SIG-M5 (cell line): Measurements from ENCODE around the gene DNAH6.
"Not testable (repeated sequence)": the region's sequence is repeated elsewhere in the genome, so short reads cannot be mapped to it uniquely, and the experiment has no call there.

Experiments
- DNase-seq: peaks from one replicate; lab custom pipeline; 2025; lab: John Stamatoyannopoulos, UW

Gene DNAH6

GRCh38 chr2:84516234-84516986, at the start of gene DNAH6:
TSS of gene DNAH6 (plus strand) at chr2:84516498. CDS start at chr2:84517827, 1,329 bp downstream.
- DNase-seq = no peak

GRCh38 chr2:84467389-84467788, 48.9 kb upstream of the DNAH6 start:
- DNase-seq = no peak

GRCh38 chr2:84472423-84472822, 43.9 kb upstream of the DNAH6 start:
- DNase-seq = not testable (repeated sequence)

GRCh38 chr2:84472856-84473565, 43.3 kb upstream of the DNAH6 start:
- no peak for DNase-seq

GRCh38 chr2:84474176-84474575, 42.1 kb upstream of the DNAH6 start:
- DNase-seq = no peak

GRCh38 chr2:84477886-84478285, 38.4 kb upstream of the DNAH6 start:
- DNase-seq = no peak

- DNase-seq = no peak
These were observed 37.4 kb upstream of the DNAH6 start for GRCh38 chr2:84478867-84479266.

- no peak for DNase-seq
These were observed 34.6 kb upstream of the DNAH6 start for GRCh38 chr2:84481702-84482101.

GRCh38 chr2:84482603-84483002, 33.7 kb upstream of the DNAH6 start:
- no peak for DNase-seq

- DNase-seq = no peak
These were observed 33.0 kb upstream of the DNAH6 start for GRCh38 chr2:84483320-84483719.

- no peak for DNase-seq
These were observed 29.7 kb upstream of the DNAH6 start for GRCh38 chr2:84486441-84487115.

GRCh38 chr2:84487298-84487996, 28.9 kb upstream of the DNAH6 start:
- DNase-seq = no peak

- no peak for DNase-seq
These were observed 25.0 kb upstream of the DNAH6 start for GRCh38 chr2:84491256-84491655.

- DNase-seq = no peak
These were observed 24.6 kb upstream of the DNAH6 start for GRCh38 chr2:84491741-84492140.

- no peak for DNase-seq
These were observed 23.7 kb upstream of the DNAH6 start for GRCh38 chr2:84492571-84492970.

GRCh38 chr2:84493514-84493913, 22.8 kb upstream of the DNAH6 start:
- DNase-seq = no peak

GRCh38 chr2:84494070-84494469, 22.2 kb upstream of the DNAH6 start:
- DNase-seq = no peak

GRCh38 chr2:84495539-84496146, 20.7 kb upstream of the DNAH6 start:
- DNase-seq = no peak

GRCh38 chr2:84496386-84496785, 19.9 kb upstream of the DNAH6 start:
- no peak for DNase-seq

GRCh38 chr2:84497285-84497684, 19.0 kb upstream of the DNAH6 start:
- no peak for DNase-seq

GRCh38 chr2:84498150-84498799, 18.0 kb upstream of the DNAH6 start:
- DNase-seq = no peak
